Fibroblast of peridontal ligament (primary cell): Measurements from ENCODE around the gene SEC16A.

Source experiments
- DNase-seq: peaks from one replicate; pipeline ENCODE4 v3.0.0-alpha.2; 2010; ENCODE audit errors: extremely low read depth

The SEC16A gene

GRCh38 chr9:136502196-136502595, 19.4 kb upstream of the SEC16A start:
- DNase-seq, result no peak

GRCh38 chr9:136501686-136502085, 18.8 kb upstream of the SEC16A start:
- DNase-seq, result no peak

GRCh38 chr9:136499935-136500910, 17.4 kb upstream of the SEC16A start:
- no peak for DNase-seq

- no peak for DNase-seq
Observed at GRCh38 chr9:136499071-136499934, 16.5 kb upstream of the SEC16A start.

GRCh38 chr9:136497916-136498695, 15.3 kb upstream of the SEC16A start:
- no peak for DNase-seq

GRCh38 chr9:136496801-136497620, 14.2 kb upstream of the SEC16A start:
- no peak for DNase-seq

- no peak for DNase-seq
Observed at GRCh38 chr9:136496181-136496580, 13.3 kb upstream of the SEC16A start.

GRCh38 chr9:136495238-136495800, 12.5 kb upstream of the SEC16A start:
- no peak for DNase-seq

- DNase-seq, result peak; percentile 61
Observed at GRCh38 chr9:136494531-136495215, 11.8 kb upstream of the SEC16A start.

- DNase-seq, result no peak
Observed at GRCh38 chr9:136494012-136494411, 11.2 kb upstream of the SEC16A start.

GRCh38 chr9:136493567-136493971, 10.7 kb upstream of the SEC16A start:
- no peak for DNase-seq

GRCh38 chr9:136492978-136493522, 10.2 kb upstream of the SEC16A start:
- no peak for DNase-seq

- DNase-seq, result no peak
Observed at GRCh38 chr9:136489731-136490130, 6.9 kb upstream of the SEC16A start.

GRCh38 chr9:136488247-136489214, 5.7 kb upstream of the SEC16A start:
- DNase-seq, result peak; percentile 18

GRCh38 chr9:136487672-136488071, 4.8 kb upstream of the SEC16A start:
- no peak for DNase-seq

GRCh38 chr9:136486823-136487620, 4.2 kb upstream of the SEC16A start:
- DNase-seq, result no peak

GRCh38 chr9:136486131-136486530, 3.3 kb upstream of the SEC16A start:
- no peak for DNase-seq
